CD4-positive, alpha-beta T cell treated with Interferon gamma for 1 hour (primary cell): ENCODE results near the gene HELZ.
"Not testable (repeated sequence)": the region's sequence is repeated elsewhere in the genome, so short reads cannot be mapped to it uniquely, and the experiment has no call there.

Experiments used
- DNase-seq: peaks from one replicate; pipeline ENCODE4 v3.0.0-alpha.2; 2020

HELZ gene

DNA sequence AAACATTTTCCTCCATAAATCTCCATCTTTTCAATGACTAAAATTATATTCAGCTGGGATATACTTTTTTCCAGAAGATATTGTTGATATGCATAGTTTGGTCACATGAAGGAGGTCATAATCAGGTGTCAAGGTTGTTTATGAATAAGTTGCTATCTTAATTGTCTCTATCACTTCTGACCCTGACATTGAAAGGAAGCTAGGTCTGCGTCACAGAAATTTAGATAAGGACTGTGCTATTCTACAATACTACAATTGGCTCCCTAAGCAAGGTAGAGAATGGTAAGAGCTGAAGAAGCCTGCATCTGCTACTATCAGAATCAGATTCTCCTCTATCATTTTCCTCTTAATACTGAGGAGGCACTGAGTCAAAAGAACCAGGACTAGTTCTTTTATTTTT is 133.2 kb downstream of the HELZ start:
- DNase-seq, result no peak

DNA sequence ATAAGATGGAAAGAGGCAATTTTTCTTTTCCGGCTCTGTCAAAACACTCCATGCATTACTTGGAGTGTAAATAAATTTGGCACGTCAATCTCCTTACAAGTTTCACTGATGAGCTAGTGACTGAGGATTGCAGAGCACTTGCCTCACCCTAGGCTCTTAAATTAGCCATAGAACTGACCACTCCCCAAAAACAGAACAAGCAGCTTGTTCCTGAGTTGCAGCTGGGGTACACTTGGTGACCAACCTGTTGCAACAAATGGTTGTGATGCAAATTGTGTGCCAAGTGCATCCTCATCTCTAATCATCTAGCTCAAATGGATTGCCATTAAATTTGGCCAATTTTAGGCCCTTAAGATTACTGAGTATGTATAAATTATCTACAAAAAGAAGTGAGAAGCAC is 133.7 kb downstream of the HELZ start:
- no peak for DNase-seq

DNA sequence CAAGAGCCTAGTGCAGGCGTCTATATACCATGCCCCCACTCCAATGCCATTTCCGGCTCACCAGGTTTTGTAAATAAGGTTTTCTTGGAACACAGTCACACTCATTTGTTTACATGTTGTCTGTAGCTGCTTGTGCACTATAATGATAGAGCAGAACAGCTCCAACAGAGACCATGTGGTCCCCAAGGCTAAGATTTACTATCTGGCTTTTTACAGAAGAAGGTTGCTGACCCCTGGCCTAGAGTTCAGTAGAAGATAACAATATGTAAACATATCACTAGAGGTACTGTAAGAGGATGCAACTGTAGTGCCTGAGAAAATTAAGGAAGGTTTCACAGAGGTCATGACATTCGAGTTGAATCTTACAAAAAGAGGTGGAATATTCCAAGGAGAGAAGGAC is 134.4 kb downstream of the HELZ start:
- DNase-seq, result no peak

DNA sequence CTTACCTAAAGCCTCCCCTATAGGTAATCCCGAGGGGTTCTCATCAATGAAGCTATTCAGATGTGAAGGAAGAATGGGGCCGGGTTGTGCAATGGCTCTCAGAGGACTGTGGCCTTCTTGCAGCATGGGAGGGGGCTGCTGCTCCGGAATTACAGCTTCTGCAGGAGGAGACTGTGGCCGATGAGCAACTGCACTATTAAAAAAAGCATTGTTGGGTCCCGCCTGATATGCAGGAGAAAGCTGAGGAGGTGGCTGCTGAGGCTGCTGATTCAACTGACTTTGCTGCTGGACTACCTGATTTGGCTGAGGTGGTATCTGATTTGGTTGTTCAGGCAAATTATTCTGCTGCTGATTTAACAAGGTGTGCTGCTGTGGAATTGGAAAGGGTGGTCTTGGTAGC is 135.9 kb downstream of the HELZ start:
- no peak for DNase-seq

DNA sequence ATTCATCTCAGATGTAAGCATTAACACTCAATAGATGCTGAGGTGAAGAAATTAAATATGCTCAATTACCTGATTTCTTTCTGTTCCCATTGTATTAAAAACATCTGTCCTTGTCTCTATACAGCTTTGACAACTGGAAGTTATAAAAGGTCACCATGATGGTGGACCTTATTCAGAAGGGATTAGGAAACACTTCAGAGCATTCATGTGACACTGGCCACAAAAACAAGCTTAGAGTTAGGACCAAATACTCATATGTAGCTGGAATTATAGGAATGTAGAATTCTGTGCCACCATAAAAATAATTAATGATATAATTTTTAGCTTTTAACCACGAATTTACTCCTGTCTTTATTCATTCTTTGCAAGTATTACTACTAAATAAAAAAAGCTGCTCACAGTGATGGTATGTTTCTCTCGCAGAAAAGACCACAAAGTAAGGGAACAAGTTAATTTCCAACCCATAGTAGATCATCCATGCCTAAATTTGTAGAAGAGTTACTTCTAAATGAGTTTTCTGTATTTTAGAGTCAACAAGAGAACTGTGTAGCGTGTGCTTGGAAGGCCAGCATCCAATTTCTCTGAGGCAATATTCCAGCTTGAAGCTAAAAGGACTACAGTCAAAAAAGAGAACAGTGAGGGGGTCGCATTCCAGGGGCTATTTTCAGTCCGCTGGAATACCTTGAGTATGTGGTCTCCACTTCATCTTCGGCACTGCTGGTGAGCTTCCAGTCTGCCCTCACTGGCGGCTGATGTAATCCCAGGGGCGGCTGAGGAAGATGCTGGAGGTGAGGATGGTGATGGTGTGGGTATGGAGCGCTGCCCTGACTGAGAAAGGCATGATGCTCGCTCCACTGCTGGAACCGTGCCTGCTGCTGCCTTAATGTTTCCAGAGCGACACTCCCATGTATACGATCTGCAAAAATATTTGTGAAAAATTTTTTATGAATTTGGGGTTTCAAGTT is 136.9 kb downstream of the HELZ start:
- DNase-seq, result no peak

DNA sequence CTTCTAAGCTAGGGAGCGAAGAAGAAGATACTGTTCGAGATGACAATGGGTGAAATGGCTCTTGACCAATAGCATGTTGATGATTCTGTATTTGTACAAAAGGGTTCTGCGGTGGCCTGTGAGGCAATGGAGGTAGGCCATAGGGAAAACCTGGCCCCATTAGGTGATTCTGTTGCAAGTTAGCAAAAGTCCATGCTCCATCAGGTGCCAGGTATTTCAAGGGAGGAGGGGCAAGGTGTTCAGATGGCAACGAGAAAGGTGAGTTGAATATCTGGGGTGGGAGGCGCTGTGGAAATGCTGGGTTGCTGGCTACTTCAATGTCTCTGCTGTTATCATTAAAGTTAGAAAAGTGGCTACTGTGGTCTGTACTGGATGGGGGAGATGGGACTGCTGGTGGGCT is 137.8 kb downstream of the HELZ start:
- DNase-seq, result no peak

DNA sequence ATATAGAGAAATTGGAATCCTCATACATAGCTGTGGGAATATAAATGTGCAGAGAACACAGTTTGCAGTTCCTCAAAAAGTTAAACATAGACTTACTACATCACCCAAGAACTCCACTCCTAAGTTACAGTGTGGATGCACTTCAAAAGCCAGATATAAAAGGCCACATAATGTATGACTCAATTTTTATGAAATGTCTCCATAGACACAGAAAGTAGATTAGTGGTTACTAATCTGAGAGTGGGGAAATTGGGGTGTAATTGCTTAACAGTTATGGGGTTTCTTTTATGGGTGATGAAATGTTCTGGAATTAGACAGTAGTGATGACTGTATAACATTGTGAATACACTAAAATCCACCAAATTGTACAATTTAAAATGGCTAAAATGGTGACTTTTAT is 139.8 kb downstream of the HELZ start:
- DNase-seq, result no peak

DNA sequence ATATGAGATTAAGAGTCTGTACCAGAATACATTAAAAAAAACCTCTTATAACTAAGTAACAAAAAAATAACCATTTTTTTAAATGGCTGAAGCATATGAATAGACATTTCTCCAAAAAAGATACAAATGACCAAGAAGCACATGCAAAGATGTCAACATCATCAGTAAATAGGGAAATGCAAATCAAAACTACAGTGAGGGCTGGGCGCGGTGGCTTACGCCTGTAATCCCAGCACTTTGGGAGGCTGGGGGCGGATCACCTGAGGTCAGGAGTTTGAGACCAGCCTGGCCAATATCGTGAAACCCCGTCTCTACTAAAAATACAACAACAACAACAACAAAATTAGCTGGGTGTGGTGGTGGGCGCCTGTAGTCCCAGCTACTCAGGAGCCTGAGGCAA is 140.4 kb downstream of the HELZ start:
- not testable (repeated sequence) for DNase-seq

DNA sequence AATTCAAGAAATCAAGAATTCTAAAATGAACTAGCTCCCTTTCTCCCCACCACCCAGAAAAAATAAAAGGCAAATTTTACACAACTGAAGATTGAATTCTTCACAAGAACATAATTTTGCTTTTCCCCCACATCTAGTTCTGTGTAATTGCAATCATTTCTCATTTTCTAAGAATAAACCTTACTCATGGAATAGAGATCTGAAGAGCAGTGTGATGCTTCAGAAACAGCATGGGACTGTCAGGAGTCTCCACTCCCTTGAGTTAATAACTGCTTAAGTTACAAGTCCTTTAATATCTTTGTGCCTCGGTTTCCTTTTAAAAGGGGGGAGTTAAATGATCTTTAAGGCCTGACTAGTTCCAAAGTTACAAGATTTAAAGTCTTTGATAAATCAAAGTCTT is 147.0 kb downstream of the HELZ start:
- DNase-seq, result no peak

DNA sequence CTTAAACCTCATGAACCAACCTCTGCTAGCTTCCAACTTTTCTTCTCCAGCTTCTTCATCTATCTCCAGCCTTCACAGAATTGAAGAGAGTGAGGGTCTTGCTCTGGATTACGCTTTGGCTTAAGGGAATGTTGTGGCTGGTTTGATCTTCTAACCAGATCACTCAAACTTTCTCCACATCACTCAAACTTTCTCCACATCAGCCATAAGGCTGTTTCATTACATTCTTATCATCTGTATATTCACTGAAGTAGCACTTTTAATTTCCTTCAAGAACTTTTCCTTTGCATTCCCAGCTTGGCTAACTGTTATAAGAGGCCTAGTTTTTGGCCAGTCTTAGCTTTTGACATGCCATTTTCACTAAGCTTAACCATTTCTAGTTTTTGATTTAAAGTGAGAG is 148.4 kb downstream of the HELZ start:
- no peak for DNase-seq

DNA sequence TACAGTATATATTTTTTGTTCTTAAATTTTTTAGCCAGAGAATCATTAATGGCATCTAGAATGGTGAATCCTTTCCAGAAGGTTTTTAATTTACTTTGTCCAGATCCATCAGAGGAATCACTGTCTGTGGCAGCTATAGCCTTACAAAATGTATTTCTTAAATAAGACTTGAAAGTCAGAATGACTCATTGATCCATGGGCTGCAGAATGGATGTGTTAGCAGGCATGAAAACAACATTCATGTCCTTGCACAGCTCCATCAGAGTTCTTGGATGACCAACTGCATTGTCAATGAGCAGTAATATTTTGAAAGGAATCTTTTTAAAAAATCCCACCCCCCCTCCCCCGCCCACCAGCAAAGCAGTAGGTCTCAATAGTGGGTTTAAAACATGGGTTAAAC is 149.2 kb downstream of the HELZ start:
- no peak for DNase-seq

DNA sequence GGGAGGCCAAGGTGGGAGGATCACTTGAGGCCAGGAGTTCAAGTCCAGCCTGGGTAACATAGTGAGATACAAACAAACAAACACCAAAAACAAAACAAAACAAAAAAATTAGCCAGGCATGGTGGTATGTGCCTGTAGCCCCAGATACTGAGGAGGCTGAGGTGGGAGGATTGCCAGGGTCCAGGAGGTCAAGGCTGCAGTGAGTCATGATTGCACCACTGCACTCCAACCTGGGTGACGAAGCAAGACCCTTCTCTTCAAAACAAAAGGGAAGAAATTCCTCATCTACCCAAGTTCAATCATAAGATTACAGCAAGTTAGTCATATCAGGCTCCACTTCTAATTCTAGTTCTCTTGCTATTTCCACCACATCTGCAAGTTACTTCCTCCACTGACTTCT is 149.7 kb downstream of the HELZ start:
- DNase-seq, result not testable (repeated sequence)

DNA sequence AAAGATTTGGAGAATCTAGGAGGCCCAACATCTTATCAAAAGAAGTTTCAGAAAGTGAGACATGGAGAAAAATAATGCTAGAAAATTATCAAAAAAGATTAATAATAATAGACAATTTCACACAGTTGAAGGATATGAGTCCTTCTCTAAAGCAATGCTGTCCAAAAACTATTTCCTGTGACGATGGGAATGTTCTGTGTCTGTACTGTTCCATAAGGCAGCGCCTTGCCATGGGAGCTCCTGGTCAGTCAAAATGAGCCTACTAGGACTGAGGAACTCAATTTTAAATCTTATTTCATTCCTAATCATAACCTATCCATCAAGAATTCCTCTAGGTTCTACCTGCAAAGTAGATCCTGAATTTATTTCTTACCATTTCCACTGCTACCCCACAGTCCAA is 151.6 kb downstream of the HELZ start:
- no peak for DNase-seq

DNA sequence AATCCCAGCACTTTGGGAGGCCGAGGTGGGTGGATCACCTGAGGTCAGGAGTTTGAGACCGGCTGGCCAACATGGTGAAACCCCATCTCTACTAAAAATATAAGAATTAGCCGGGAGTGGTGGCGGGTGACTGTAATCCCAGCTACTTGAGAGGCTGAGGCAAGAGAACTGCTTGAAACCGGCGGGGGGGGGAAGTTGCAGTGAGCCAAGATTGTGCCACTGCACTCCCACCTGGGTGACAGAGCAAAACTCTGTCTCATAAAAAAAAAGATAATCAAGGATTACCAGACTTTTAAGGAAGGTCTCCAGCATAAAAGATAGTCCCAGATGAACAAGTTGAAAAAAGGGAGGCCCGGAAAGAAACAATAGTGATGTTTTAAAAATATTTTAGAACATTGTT is 152.3 kb downstream of the HELZ start:
- not testable (repeated sequence) for DNase-seq

DNA sequence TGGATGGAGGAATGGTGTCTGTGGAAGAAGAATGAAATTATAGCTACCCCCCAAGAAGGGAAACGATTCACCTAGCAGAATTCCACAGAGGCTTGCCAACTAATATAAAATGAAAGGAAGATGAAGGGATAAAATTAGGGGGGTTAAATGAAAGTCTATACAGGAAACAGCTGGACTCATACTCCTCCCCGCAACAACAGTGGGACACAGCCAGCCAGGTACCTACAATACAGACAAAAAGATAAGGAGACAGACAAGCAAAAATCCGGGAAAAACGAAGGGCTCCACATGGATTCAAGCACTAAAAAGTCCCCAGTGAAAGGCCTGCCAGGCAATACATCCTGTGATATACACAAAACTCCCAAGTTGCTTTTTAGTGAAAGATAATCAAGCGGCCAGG is 152.7 kb downstream of the HELZ start:
- no peak for DNase-seq

DNA sequence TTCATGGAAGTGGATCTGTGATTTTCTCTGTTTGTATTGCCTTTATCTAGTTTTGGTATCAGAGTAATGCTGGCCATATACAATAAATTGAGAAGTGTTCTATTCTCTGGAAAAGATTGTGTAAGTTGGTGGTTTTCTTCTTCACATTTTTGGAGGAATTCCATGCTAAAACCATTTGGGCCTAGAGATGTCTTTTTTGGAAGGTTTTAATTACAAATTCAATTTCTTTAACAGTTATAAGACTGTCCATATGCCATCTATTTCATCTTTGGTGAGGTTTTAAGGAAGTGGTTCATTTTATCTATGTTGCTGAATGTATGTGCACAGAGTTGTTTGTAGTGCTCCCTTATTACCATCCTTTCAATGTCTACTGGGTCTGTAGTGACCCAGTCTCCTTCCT is 154.7 kb downstream of the HELZ start:
- DNase-seq, result no peak

DNA sequence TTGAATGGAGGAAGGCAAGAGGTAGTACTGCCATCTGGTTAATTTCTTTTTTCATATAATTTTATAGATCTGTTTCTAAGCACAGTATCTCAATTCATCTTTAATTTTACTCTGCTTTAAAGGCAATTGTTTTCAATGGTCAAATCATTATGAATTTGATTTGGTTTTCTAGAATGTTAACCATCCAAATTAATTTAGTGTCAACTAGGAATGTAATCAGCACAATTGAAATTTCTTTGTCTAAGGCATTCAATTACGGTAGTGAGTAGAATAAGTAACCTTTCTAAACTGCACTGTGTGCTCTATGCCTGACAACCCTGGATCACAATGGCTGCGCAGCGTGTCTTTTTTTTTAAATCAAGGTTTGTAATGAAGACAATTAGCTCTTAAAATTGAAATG is 156.4 kb downstream of the HELZ start:
- no peak for DNase-seq

DNA sequence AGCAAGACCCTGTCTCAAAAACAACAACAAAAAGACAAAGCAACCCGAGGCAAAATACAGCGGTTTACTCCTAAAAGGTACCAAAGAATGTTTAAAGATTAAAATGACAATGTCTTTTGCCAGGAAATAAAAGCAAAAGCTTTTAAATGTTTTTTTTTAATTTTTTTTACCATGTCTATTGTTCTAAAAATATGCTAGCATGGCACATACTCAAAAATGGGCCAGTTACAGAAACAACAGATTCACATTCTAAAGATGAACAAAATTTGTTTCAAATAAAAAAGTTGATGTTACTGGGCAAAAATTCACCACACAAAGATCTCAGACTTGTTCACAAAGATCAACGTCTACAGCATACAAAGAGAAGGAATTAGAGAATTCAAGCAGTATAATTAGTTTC is 159.6 kb downstream of the HELZ start:
- DNase-seq, result no peak

DNA sequence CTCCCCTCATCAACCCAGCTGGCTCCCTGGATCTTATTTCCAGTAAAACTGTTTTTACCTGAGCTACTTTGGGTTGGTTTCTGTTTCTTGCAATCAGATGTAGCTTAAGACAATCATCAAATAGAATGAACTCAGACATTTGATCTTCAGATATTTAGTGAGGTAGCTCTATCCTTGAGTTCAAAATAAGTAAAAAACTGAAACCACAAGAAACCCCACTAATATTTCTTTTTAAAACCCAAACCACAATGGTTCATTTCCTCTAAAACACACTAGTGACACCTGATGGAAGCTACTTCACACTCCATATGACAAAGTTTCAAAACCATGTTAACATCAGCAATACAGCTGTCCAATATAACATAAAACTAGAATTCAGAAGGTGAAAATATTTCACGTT is 162.9 kb downstream of the HELZ start:
- DNase-seq, result no peak

DNA sequence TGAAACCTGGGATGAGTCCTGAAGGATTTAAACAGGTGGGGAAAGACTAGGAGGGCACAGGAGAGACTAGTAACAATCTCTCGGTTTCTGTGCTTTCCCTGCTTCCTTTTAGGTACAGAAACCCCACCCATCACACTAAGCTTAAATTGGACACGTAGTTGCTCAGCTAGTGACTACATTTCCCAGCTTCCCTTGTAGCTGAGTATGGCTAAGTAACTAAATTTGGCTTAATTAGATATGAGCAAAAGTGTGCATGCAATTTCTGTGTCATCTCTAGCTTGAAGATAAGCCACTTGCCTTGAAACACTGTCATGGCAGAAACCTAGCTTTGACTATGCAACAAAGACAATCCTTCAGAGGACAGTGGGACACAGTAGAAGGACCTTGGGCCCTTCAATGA is 164.2 kb downstream of the HELZ start:
- no peak for DNase-seq

DNA sequence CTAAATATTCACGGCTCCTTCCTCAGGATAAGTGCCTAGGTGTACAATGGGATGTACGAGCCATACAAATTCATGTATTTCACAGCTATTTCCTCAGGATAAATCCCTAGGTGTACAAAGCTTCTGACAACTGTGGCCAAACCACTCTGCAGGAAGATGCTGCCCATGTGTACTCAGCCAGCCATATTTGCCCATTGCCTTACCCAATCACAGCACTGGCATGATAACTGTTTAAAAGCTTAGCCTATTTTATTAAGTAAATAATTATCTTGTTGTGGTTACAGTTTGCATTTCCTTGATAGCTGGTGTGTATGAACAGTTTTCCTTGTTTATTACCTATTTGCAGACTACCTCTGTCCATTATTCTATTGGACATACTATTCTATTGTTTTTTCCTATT is 165.5 kb downstream of the HELZ start:
- no peak for DNase-seq

DNA sequence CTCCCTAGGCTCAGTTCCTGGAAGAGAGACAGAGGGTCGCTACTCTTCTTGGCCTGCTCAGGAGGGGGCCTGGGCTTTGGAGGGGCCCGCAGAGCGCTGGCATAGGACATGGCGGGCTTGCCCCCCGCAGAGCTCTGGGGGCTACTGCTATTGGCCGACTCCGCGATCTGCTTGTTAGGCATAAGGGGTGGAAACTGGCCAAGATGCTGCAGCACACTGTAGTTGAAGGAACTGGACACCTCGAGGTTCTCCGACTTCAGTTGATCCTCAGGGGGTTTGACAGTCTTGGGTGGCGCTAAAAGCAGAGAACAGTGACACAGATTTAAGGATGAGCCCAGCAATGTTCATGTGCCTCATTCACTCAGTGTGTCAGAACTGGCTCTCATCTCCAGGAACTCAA is 166.7 kb downstream of the HELZ start:
- DNase-seq, result no peak

DNA sequence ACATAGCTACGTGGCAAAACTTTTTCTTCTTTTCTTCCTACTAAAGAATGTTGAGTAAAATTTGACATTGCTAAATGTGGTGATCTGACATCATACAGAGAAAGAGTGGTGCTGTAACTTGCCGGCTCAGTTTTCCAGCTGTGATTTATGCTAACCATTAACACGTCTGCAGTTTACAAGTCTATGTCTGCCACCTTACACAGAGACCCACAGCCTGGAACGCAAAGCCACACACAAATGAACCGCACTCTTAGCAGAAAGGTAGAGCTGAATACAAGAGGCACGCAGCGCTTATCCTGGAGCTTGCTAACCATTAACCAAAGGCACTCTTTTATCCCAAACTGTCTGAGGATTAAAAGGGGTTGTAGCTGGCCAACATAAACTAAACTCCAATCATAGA is 168.7 kb downstream of the HELZ start:
- no peak for DNase-seq

DNA sequence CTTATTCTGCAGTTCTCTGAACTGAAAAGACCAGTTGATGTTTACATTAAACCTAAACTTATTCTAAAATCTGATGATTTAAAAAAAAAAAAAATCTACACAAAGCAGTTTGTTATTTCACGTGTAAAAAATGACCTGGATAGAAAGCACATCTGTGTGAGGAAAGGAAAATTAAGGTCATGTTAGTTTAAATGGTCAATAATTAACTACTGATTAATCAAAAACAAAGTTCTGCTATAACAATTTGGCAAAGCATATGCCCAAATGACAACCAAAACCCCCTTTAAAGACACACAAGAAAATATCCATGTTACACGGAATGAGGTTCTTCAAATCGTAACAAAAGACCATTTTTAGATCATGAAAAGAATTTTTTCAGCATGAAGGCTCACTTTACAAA is 170.2 kb downstream of the HELZ start:
- no peak for DNase-seq

DNA sequence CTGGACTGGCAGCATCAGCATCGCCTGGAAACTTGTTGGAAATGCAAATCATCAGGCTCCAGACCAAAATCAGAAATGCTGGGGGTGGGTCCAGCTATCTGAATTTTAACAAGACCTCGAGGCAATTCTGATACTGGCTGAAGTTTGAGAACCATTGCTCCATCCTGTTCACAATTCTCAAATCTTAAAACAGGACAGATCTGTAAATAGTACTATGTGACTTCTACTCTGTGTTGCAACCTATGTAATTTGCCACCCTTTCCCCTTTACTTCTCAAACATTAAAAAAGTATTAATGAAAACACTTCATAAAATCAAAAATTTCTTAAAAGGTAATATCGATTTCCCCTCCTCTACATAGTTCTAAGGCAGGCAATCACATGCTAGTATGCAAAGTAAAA is 172.1 kb downstream of the HELZ start:
- no peak for DNase-seq
